SK-N-SH treated with all-trans-retinoic acid at 6 μM for 48 hours (cell line): ENCODE results near the gene SLC36A4.
A peak's percentile ranks its signal among the peaks of the same experiment; 100 is the strongest.

ENCODE experiments used
- ATAC-seq: fragments of 200-7000 bp; cut with Tn5 transposase; 3 replicates; pipeline ENCODE4 v1.9.1; 2020; ENCODE audit warnings: mild to moderate bottlenecking, moderate library complexity
- ARNTL ChIP-seq: fragments of 450-650 bp; formaldehyde crosslinking; IDR thresholded peaks from 2 replicates; pipeline ENCODE4 v1.5.0; 2020; ENCODE audit warnings: low read depth, mild to moderate bottlenecking, moderate library complexity, borderline replicate concordance
- BACH2 ChIP-seq: fragments of 250-450 bp; sonication (Bioruptor Pico); IDR thresholded peaks from 2 replicates; pipeline ENCODE4 v1.9.0; 2021; ENCODE audit warnings: mild to moderate bottlenecking, borderline replicate concordance
- CREB5 ChIP-seq: fragments of 250-450 bp; sonication (Bioruptor Pico); IDR thresholded peaks from 2 replicates; pipeline ENCODE4 v1.5.1; 2020; ENCODE audit warnings: low read depth, mild to moderate bottlenecking, moderate library complexity
- CSRNP3 ChIP-seq: fragments of 250-450 bp; sonication (Bioruptor Pico); IDR thresholded peaks from 2 replicates; pipeline ENCODE4 v1.5.1; 2021; ENCODE audit warnings: mild to moderate bottlenecking, moderate library complexity
- ESRRG ChIP-seq: fragments of 250-450 bp; sonication (Bioruptor Pico); IDR thresholded peaks from 2 replicates; pipeline ENCODE4 v1.6.1; 2021; ENCODE audit warnings: mild to moderate bottlenecking
- GLIS3 ChIP-seq: fragments of 250-450 bp; sonication (Bioruptor Pico); IDR thresholded peaks from 2 replicates; pipeline ENCODE4 v1.5.0; 2020; ENCODE audit warnings: mild to moderate bottlenecking, moderate library complexity
- ISL1 ChIP-seq: fragments of 250-450 bp; sonication (Bioruptor Pico); IDR thresholded peaks from 2 replicates; pipeline ENCODE4 v2.1.2; 2022; ENCODE audit warnings: mild to moderate bottlenecking, moderate library complexity
- OSR1 ChIP-seq: fragments of 250-450 bp; sonication (Bioruptor Pico); IDR thresholded peaks from 2 replicates; pipeline ENCODE4 v1.8.0; 2022; ENCODE audit warnings: moderate library complexity, mild to moderate bottlenecking, inconsistent platforms
- PATZ1 ChIP-seq: fragments of 250-450 bp; sonication (Bioruptor Pico); IDR thresholded peaks from 2 replicates; pipeline ENCODE4 v1.8.0; 2020; ENCODE audit warnings: mild to moderate bottlenecking, moderate library complexity, borderline replicate concordance
- POU6F1 ChIP-seq: fragments of 250-450 bp; sonication (Bioruptor Pico); IDR thresholded peaks from 2 replicates; pipeline ENCODE4 v1.8.0; 2021; ENCODE audit warnings: low read depth, mild to moderate bottlenecking, moderate library complexity, borderline replicate concordance
- PPARA ChIP-seq: fragments of 250-450 bp; sonication (Bioruptor Pico); IDR thresholded peaks from 2 replicates; pipeline ENCODE4 v1.5.0; 2020; ENCODE audit warnings: mild to moderate bottlenecking, borderline replicate concordance
- RARB ChIP-seq: fragments of 250-450 bp; sonication (Bioruptor Pico); IDR thresholded peaks from 2 replicates; pipeline ENCODE4 v1.8.0; 2021; ENCODE audit warnings: mild to moderate bottlenecking, moderate library complexity
- SNAI2 ChIP-seq: fragments of 250-450 bp; sonication (Bioruptor Pico); IDR thresholded peaks from 2 replicates; pipeline ENCODE4 v1.5.0; 2020; ENCODE audit warnings: mild to moderate bottlenecking, moderate library complexity
- TSHZ2 ChIP-seq: fragments of 250-450 bp; sonication (Bioruptor Pico); IDR thresholded peaks from 2 replicates; pipeline ENCODE4 v1.5.0; 2020; ENCODE audit warnings: mild to moderate bottlenecking, moderate library complexity
- ZC3H10 ChIP-seq: fragments of 250-450 bp; sonication (Bioruptor Pico); IDR thresholded peaks from 2 replicates; pipeline ENCODE4 v1.5.1; 2021; ENCODE audit warnings: mild to moderate bottlenecking, moderate library complexity
- ZFP3 ChIP-seq: fragments of 250-450 bp; sonication (Bioruptor Pico); IDR thresholded peaks from 2 replicates; pipeline ENCODE4 v1.5.0; 2020; ENCODE audit warnings: mild to moderate bottlenecking, moderate library complexity
- ZNF565 ChIP-seq: fragments of 450-650 bp; formaldehyde crosslinking; conservative IDR thresholded peaks from 2 replicates; pipeline ENCODE4 v1.5.0; 2020; ENCODE audit warnings: low read depth, mild to moderate bottlenecking, moderate library complexity
- ZNF70 ChIP-seq: fragments of 450-650 bp; formaldehyde crosslinking; IDR thresholded peaks from 2 replicates; pipeline ENCODE4 v1.5.0; 2020; ENCODE audit warnings: mild to moderate bottlenecking, moderate library complexity
- ZNF8 ChIP-seq: fragments of 450-650 bp; formaldehyde crosslinking; IDR thresholded peaks from 2 replicates; pipeline ENCODE4 v1.5.0; 2020; ENCODE audit warnings: mild to moderate bottlenecking, moderate library complexity

Gene SLC36A4

GRCh38 chr11:93128574-93128973 lies 69.2 kb downstream of the SLC36A4 start:
- no peak for ATAC-seq
- TF ChIP-seq SNAI2 (CRISPR knock-in tag) (no peak), CREB5 (CRISPR knock-in tag) (no peak), ISL1 (CRISPR knock-in tag) (no peak), ZC3H10 (CRISPR knock-in tag) (no peak), PPARA (CRISPR knock-in tag) (no peak)

- no peak for ATAC-seq
- no peak for TF ChIP-seq CSRNP3 (CRISPR knock-in tag)
- peak; percentile 22; the same call in 1 of the 2 replicates for TF ChIP-seq ISL1 (CRISPR knock-in tag)
Observed at GRCh38 chr11:93123351-93123898, 74.4 kb downstream of the SLC36A4 start.

GRCh38 chr11:93122535-93123235 lies 75.1 kb downstream of the SLC36A4 start:
- TF ChIP-seq ZFP3 (CRISPR knock-in tag) (no peak), ZNF70 (no peak), PATZ1 (CRISPR knock-in tag) (no peak), SNAI2 (CRISPR knock-in tag) (no peak), BACH2 (CRISPR knock-in tag) (no peak), PPARA (CRISPR knock-in tag) (no peak), ESRRG (no peak)
- TF ChIP-seq, all 23 proteins: peak for 0
- ATAC-seq = no peak

GRCh38 chr11:93118276-93118675 lies 79.5 kb downstream of the SLC36A4 start:
- no peak for ATAC-seq
- no peak for TF ChIP-seq OSR1 (CRISPR knock-in tag)
- no peak for TF ChIP-seq ZNF565 (CRISPR knock-in tag)
- TF ChIP-seq ZC3H10 (CRISPR knock-in tag) = no peak
- no peak for TF ChIP-seq ESRRG
- no peak for TF ChIP-seq ARNTL (CRISPR knock-in tag)
- TF ChIP-seq PPARA (CRISPR knock-in tag) = no peak
- no peak for TF ChIP-seq GLIS3 (CRISPR knock-in tag)
- no peak for TF ChIP-seq POU6F1 (CRISPR knock-in tag)
- TF ChIP-seq CREB5 (CRISPR knock-in tag) = no peak
- TF ChIP-seq TSHZ2 = no peak
- TF ChIP-seq ISL1 (CRISPR knock-in tag) = no peak
- no peak for TF ChIP-seq RARB (CRISPR knock-in tag)
- no peak for TF ChIP-seq PATZ1 (CRISPR knock-in tag)
- no peak for TF ChIP-seq CSRNP3 (CRISPR knock-in tag)
- no peak for TF ChIP-seq SNAI2 (CRISPR knock-in tag)
- TF ChIP-seq ZNF70 = no peak
- TF ChIP-seq ZNF8 = no peak
